A673 (cell line): Measurements from ENCODE around the gene GRIK3.

Experiments
- EZH2 ChIP-seq: fragments of 200-600 bp; sonication (generic); IDR thresholded peaks from 2 replicates; pipeline ENCODE4 v1.6.1; 2017; ENCODE audit warnings: borderline replicate concordance, low read depth, mild to moderate bottlenecking, mixed read lengths, antibody characterized with exemption, low read length; ENCODE audit not compliant: poor library complexity, severe bottlenecking
- TF ChIP-seq, protein P1 (sequence below): fragments of 300-800, 200-600 bp; sonication (generic); conservative IDR thresholded peaks from 2 replicates; pipeline ENCODE4 v1.5.1; 2017; ENCODE audit warnings: low read depth, mild to moderate bottlenecking, antibody characterized with exemption, low read length, moderate library complexity, mixed read lengths

DNA sequence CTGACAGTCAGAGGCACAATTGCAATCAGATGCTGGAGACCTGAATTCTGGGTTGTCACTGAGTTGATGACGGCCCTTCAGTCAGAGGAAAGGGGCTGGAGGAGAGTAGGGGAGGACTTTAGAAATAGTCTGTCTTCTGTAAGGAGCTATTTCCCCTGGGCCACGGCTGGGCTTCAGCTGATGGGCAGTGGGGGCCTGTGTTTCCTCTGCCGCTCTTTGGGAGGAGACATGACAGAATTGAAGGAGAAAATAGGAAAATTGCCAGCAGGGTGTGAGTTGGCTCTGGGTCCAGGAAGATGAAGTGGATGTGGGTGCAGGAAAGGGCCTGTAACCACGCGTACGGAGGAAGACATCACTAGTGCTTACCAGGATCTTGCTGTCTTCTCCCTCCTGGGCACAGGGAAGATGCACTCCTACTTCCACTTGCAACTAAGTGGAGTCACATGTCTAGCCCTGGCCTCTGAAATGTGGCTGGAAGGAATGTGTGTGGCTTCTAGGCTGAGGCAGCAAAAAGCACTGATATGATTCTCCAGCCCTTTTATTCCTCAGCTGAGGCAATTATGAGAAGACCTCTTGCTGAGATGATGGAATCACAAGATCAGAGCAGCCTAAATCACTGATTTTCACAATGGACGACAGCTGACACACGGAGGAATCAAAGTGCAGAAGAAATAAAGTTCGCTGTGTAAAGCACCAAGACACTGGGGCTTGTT lies 250.0 kb downstream of the GRIK3 start:
- TF ChIP-seq, protein P1, sequence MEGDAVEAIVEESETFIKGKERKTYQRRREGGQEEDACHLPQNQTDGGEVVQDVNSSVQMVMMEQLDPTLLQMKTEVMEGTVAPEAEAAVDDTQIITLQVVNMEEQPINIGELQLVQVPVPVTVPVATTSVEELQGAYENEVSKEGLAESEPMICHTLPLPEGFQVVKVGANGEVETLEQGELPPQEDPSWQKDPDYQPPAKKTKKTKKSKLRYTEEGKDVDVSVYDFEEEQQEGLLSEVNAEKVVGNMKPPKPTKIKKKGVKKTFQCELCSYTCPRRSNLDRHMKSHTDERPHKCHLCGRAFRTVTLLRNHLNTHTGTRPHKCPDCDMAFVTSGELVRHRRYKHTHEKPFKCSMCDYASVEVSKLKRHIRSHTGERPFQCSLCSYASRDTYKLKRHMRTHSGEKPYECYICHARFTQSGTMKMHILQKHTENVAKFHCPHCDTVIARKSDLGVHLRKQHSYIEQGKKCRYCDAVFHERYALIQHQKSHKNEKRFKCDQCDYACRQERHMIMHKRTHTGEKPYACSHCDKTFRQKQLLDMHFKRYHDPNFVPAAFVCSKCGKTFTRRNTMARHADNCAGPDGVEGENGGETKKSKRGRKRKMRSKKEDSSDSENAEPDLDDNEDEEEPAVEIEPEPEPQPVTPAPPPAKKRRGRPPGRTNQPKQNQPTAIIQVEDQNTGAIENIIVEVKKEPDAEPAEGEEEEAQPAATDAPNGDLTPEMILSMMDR, result no peak
- TF ChIP-seq EZH2, result no peak
